CD4-positive, alpha-beta T cell (primary cell): ENCODE results near the gene TRIM71. TPM values are rescaled to one million over a fixed set of nuclear protein-coding genes. Genes with fewer than 3 reads are reported as not detected.

ENCODE experiments used
- ATAC-seq: fragments of 200-7000 bp; cut with Tn5 transposase; one replicate; pipeline ENCODE4 v1.10.0; 2022; ENCODE audit warnings: mild to moderate bottlenecking; ENCODE audit not compliant: poor library complexity
- CTCF ChIA-PET: fragments of 350-600 bp; sonication (Branson Sonifier 250); formaldehyde crosslinking; loops from one replicate; lab custom pipeline; 2021; ENCODE audit warnings: antibody characterized with exemption, inconsistent platforms; lab: Charles Lee
- POLR2A ChIA-PET: fragments of 350-600 bp; sonication (Branson Sonifier 250); formaldehyde crosslinking; loops from one replicate; lab custom pipeline; 2021; ENCODE audit warnings: antibody characterized with exemption, inconsistent platforms; lab: Charles Lee
- DNase-seq, 14 experiments: peaks; one replicate each; pipeline ENCODE4 v3.0.0-alpha.2; 2013 to 2020; ENCODE audit warnings: mixed read lengths in 2 of 14
- H3K27ac ChIP-seq, 2 donors: one replicate each; pipeline versions ENCODE4 v1.5.1 to v1.7.0; 2013; ENCODE audit warnings: low read length in 2 of 2, low read depth in 1 of 2, mild to moderate bottlenecking in 1 of 2
- H3K27me3 ChIP-seq, 2 experiments: 1 replicate in 1 of 2; 2 replicates in 1 of 2; pipeline versions ENCODE4 v1.6.1 to v1.7.0; 2013; ENCODE audit warnings: low read length in 2 of 2, control low read depth in 1 of 2, mild to moderate bottlenecking in 1 of 2, moderate library complexity in 1 of 2; ENCODE audit not compliant: insufficient read depth in 2 of 2, control insufficient read depth in 1 of 2
- H3K36me3 ChIP-seq: one replicate; pipeline ENCODE4 v1.6.1; 2013; ENCODE audit warnings: low read length, control low read depth; ENCODE audit not compliant: insufficient read depth
- H3K4me1 ChIP-seq: one replicate; pipeline ENCODE4 v1.6.1; 2013; ENCODE audit warnings: low read length, control low read depth; ENCODE audit not compliant: insufficient read depth
- H3K4me3 ChIP-seq: one replicate; pipeline ENCODE4 v1.5.1; 2013; ENCODE audit warnings: mild to moderate bottlenecking, low read length, moderate library complexity
- H3K9me3 ChIP-seq, 2 experiments: 1 replicate in 1 of 2; 2 replicates in 1 of 2; pipeline versions ENCODE4 v1.6.1 to v1.7.0; 2013; ENCODE audit warnings: low read length in 2 of 2, mild to moderate bottlenecking in 2 of 2, control low read depth in 1 of 2, moderate library complexity in 1 of 2; ENCODE audit not compliant: control insufficient read depth in 1 of 2, insufficient read depth in 1 of 2
- H3K27ac Mint-ChIP-seq: one replicate; pipeline ENCODE4 v1.8.0; 2020; ENCODE audit warnings: mixed read lengths
- H3K27me3 Mint-ChIP-seq: one replicate; pipeline ENCODE4 v1.8.0; 2021; ENCODE audit warnings: mixed read lengths
- H3K36me3 Mint-ChIP-seq: one replicate; pipeline ENCODE4 v1.8.0; 2021; ENCODE audit warnings: low read depth, mixed read lengths
- H3K4me1 Mint-ChIP-seq: one replicate; pipeline ENCODE4 v1.8.0; 2021; ENCODE audit warnings: low read depth, mixed read lengths
- H3K4me3 Mint-ChIP-seq: one replicate; pipeline ENCODE4 v1.8.0; 2020; ENCODE audit warnings: mild to moderate bottlenecking, mixed read lengths
- H3K9me3 Mint-ChIP-seq: one replicate; pipeline ENCODE4 v1.8.0; 2020; ENCODE audit warnings: mixed read lengths
- CTCF ChIP-seq: fragments of 200-600 bp; IDR thresholded peaks from one replicate; pipeline ENCODE4 v1.8.0; 2022; ENCODE audit warnings: antibody characterized with exemption, mild to moderate bottlenecking
- intact Hi-C, 2 experiments: fragments of 100-400 bp; cut with DNase I in 1 of 2; cut with micrococcal nuclease in 1 of 2; formaldehyde crosslinking; loops; one replicate each; pipeline versions ENCODE4 v1.15.1 to v1.9.0; 2023 to 2025; cut with DNase I, micrococcal nuclease
- total RNA-seq, 174 experiments: library from RNA in 2 of 174; stranded (reverse) in 2 of 174; gene quantifications; one replicate each; pipeline ENCODE4 v1.2.3 and lab custom pipeline; 2021 to 2026

Gene TRIM71
- total RNA-seq, 2 experiments from 2014 or later: 0.03 TPM; not detected in 1

- no peaks in the 10 kb centered on the region for H3K4me1 Mint-ChIP-seq
- intact Hi-C loops: no loop called here
- Histone ChIP-seq H3K27ac (no peak overlapping the region), H3K4me3 (no peak overlapping the region), H3K36me3 (no peaks in the 10 kb centered on the region), H3K27me3 (no peaks in the 10 kb centered on the region), H3K9me3 (no peaks in the 10 kb centered on the region), H3K4me1 (peaks cover 2% of the 10 kb centered on the region)
- H3K27me3 Mint-ChIP-seq: no peaks in the 10 kb centered on the region
- ChIA-PET POLR2A (no interaction called here), CTCF (no interaction called here)
- H3K9me3 Mint-ChIP-seq: no peaks in the 10 kb centered on the region
- H3K4me3 Mint-ChIP-seq: no peak overlapping the region
- H3K36me3 Mint-ChIP-seq: no peaks in the 10 kb centered on the region
- no peak for ATAC-seq
- no peak for TF ChIP-seq CTCF
- no peak for DNase-seq
- H3K27ac Mint-ChIP-seq: no peak overlapping the region
Observed at GRCh38 chr3:32871273-32871672, 53.5 kb downstream of the TRIM71 start.

- no peak for TF ChIP-seq CTCF
- ChIA-PET POLR2A (no interaction called here), CTCF (interaction anchor here (0.6 kb wide), 1 partner anchor 1050 kb away, joined by 3 read pairs; no protein-coding TSS in a partner anchor)
- intact Hi-C loops: no loop called here
- H3K36me3 ChIP-seq: no peaks in the 10 kb centered on the region
- Mint-ChIP-seq H3K4me3 (no peak overlapping the region), H3K27ac (no peak overlapping the region), H3K27me3 (no peaks in the 10 kb centered on the region), H3K9me3 (no peaks in the 10 kb centered on the region), H3K4me1 (no peaks in the 10 kb centered on the region), H3K36me3 (no peaks in the 10 kb centered on the region)
- no peak for ATAC-seq
- H3K4me3 ChIP-seq: no peak overlapping the region
- H3K9me3 ChIP-seq: no peaks in the 10 kb centered on the region
- peaks cover 2% of the 10 kb centered on the region for H3K4me1 ChIP-seq
- H3K27ac ChIP-seq: no peak overlapping the region
- no peaks in the 10 kb centered on the region for H3K27me3 ChIP-seq
- DNase-seq: no peak
Observed at GRCh38 chr3:32872487-32873382, 54.9 kb downstream of the TRIM71 start.

- POLR2A ChIA-PET: no interaction called here
- CTCF ChIA-PET: interaction anchor here (0.6 kb wide), 1 partner anchor 1050 kb away, joined by 3 read pairs; no protein-coding TSS in a partner anchor
- no peak for TF ChIP-seq CTCF
- Mint-ChIP-seq H3K4me3 (no peak overlapping the region), H3K27me3 (no peaks in the 10 kb centered on the region), H3K4me1 (no peaks in the 10 kb centered on the region), H3K36me3 (no peaks in the 10 kb centered on the region), H3K27ac (no peak overlapping the region), H3K9me3 (no peaks in the 10 kb centered on the region)
- intact Hi-C loops: no loop called here
- H3K27me3 ChIP-seq: no peaks in the 10 kb centered on the region
- no peaks in the 10 kb centered on the region for H3K36me3 ChIP-seq
- ATAC-seq (no peak), DNase-seq (no peak)
- no peaks in the 10 kb centered on the region for H3K9me3 ChIP-seq
- H3K27ac ChIP-seq: no peak overlapping the region
- peaks cover 2% of the 10 kb centered on the region for H3K4me1 ChIP-seq
- H3K4me3 ChIP-seq: no peak overlapping the region
Observed at GRCh38 chr3:32873531-32874130, 55.8 kb downstream of the TRIM71 start.
